BLaER1 (cell line): ENCODE measurements around the gene ZNF106.
A peak's percentile ranks its signal among the peaks of the same experiment; 100 is the strongest.

Experiments used
- H3K27ac ChIP-seq: shearing (Covaris generic); formaldehyde crosslinking; 2 replicates; pipeline ENCODE4 v1.8.1; 2022
- H3K27me3 ChIP-seq: shearing (Covaris generic); formaldehyde crosslinking; 2 replicates; pipeline ENCODE4 v1.8.1; 2022
- H3K36me3 ChIP-seq: shearing (Covaris generic); formaldehyde crosslinking; 2 replicates; pipeline ENCODE4 v1.8.1; 2022
- H3K4me1 ChIP-seq: shearing (Covaris generic); formaldehyde crosslinking; 2 replicates; pipeline ENCODE4 v1.8.1; 2022
- H3K4me2 ChIP-seq: shearing (Covaris generic); formaldehyde crosslinking; 2 replicates; pipeline ENCODE4 v1.8.1; 2022
- H3K4me3 ChIP-seq: shearing (Covaris generic); formaldehyde crosslinking; 2 replicates; pipeline ENCODE4 v1.8.1; 2022
- H3K9ac ChIP-seq: shearing (Covaris generic); formaldehyde crosslinking; 2 replicates; pipeline ENCODE4 v1.8.1; 2022
- H3K9me3 ChIP-seq: shearing (Covaris generic); formaldehyde crosslinking; 2 replicates; pipeline ENCODE4 v1.8.1; 2022
- H4K20me1 ChIP-seq: shearing (Covaris generic); formaldehyde crosslinking; 2 replicates; pipeline ENCODE4 v1.8.1; 2022
- Cebpa-rat ChIP-seq: shearing (Covaris generic); IDR thresholded peaks from 2 replicates; pipeline ENCODE4 v1.8.1; 2022

ZNF106 gene

DNA sequence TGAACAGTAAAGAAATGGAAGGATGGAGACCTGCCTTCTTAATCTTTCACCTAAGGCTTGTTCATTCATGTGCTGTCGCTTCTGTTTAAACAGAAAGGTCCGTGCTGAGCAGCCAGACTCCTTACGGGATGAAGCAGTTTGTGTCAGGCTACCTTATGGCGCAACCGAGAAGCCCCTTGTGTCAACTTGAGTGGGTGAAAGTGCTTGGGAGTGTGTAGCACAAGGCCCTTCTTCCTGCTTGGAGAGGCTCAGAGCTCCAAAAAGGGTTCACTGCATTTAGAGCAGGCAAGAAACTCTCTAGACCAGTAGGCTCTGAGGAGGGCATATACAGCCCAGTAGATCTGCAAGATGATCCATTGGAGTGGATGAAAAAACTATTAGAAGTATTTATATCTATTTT lies 115.7 kb downstream of the ZNF106 start:
- peaks cover 23% of the 10 kb centered on the region for H3K9me3 ChIP-seq
- no peaks in the 10 kb centered on the region for H3K27me3 ChIP-seq
- H3K9ac ChIP-seq = no peak overlapping the region
- H3K4me1 ChIP-seq = no peaks in the 10 kb centered on the region
- H4K20me1 ChIP-seq = no peaks in the 10 kb centered on the region
- TF ChIP-seq Cebpa-rat = no peak
- peaks cover 5% of the 10 kb centered on the region; the same call in 1 of the 2 replicates for H3K36me3 ChIP-seq
- H3K27ac ChIP-seq = no peak overlapping the region
- H3K4me2 ChIP-seq = no peak overlapping the region
- H3K4me3 ChIP-seq = no peak overlapping the region

DNA sequence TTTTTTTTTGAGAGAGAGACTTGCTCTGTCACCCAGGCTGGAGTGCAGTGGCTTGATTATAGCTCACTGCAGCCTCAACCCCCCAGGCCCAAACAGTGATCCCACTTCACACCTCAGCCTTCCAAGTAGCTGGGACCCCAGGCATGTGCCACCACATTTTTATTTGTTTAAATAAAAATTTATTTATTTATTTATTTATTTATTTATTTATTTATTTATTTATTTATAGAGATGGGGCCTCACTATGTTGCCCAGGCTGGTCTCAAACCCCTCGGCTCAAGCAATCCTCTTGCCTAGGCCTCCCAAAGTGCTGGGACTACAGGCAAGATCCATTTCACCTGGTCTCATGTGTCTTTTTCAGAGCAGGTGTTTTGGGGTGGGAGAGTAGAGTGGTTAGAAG lies 116.1 kb downstream of the ZNF106 start:
- Histone ChIP-seq H3K4me3 (no peak overlapping the region), H3K27me3 (no peaks in the 10 kb centered on the region), H3K9ac (no peak overlapping the region), H3K27ac (no peak overlapping the region), H4K20me1 (no peaks in the 10 kb centered on the region), H3K4me2 (no peak overlapping the region), H3K36me3 (peaks cover 5% of the 10 kb centered on the region; the same call in 1 of the 2 replicates), H3K9me3 (peaks cover 23% of the 10 kb centered on the region), H3K4me1 (no peaks in the 10 kb centered on the region)
- TF ChIP-seq Cebpa-rat = no peak

DNA sequence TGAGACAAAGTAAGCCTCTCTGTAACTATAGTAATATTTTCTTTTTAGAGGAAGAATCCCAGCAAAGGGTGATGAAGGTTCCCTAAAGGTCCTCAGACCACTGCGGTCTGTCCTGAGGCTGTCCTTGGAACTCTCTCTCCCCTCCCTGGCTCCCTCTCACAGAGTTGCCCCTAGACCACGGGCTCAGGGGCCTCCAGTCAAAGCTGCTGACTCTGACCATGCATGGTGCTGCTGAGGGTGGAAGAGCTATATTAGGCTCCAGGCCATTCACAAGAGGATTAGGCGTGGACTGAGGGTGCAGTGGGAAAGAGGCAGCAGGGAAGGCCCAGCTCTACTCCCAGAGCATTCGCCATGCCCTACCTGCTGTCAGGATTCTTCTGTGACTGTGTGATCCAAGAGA lies 117.0 kb downstream of the ZNF106 start:
- TF ChIP-seq Cebpa-rat = no peak
- Histone ChIP-seq H3K4me1 (no peaks in the 10 kb centered on the region), H3K9me3 (peaks cover 22% of the 10 kb centered on the region), H3K4me3 (no peak overlapping the region), H3K27me3 (no peaks in the 10 kb centered on the region), H3K9ac (no peak overlapping the region), H3K27ac (no peak overlapping the region), H3K4me2 (no peak overlapping the region), H4K20me1 (no peaks in the 10 kb centered on the region), H3K36me3 (peaks cover 5% of the 10 kb centered on the region; the same call in 1 of the 2 replicates)

DNA sequence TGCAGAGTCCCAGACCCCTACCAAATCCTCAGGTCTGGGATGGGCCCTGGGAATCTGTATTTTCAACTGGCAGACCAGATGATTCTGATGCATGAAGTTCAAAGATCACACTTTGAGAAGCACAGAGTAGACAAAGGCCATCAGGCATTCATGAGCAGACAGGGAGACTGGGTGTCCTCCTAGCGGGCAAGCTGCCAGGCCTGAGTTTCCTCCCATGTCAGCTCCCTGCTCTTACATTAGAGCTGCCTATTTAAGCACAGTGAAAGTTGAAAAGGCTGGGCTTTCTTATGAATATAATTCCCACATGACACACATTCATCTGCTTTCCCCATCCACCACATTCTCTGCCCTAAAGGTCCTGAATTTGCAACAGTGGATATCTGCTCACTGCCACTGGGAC lies 117.7 kb downstream of the ZNF106 start:
- H4K20me1 ChIP-seq = no peaks in the 10 kb centered on the region
- H3K27ac ChIP-seq = no peak overlapping the region
- no peak overlapping the region for H3K4me2 ChIP-seq
- peaks cover 17% of the 10 kb centered on the region for H3K9me3 ChIP-seq
- TF ChIP-seq Cebpa-rat = no peak
- no peak overlapping the region for H3K4me3 ChIP-seq
- H3K9ac ChIP-seq = no peak overlapping the region
- H3K4me1 ChIP-seq = no peaks in the 10 kb centered on the region
- peaks cover 5% of the 10 kb centered on the region; the same call in 1 of the 2 replicates for H3K36me3 ChIP-seq
- no peaks in the 10 kb centered on the region for H3K27me3 ChIP-seq

DNA sequence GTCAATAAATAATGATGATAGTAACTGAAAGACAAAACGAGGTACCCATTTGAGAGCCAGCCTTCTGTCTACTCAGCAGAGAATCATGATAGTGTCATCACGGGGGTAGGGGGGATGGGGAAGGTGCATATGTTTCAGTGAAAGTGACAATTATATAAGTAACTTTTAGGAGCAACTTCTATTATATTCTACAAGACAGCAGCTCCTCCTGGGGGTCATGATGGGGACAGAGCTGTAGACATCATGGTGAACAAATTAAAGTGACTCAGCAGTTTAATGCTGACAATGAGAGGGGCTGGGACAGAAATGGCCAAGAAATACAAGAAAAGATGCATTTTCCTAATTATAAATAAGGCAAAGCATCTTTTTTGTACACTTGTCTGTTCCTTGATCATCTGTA lies 119.8 kb downstream of the ZNF106 start:
- Histone ChIP-seq H3K27me3 (no peaks in the 10 kb centered on the region), H3K4me1 (peaks cover 11% of the 10 kb centered on the region), H3K9ac (no peak overlapping the region), H3K4me2 (no peak overlapping the region), H3K9me3 (peaks cover 4% of the 10 kb centered on the region; the same call in 1 of the 2 replicates), H3K36me3 (no peaks in the 10 kb centered on the region), H3K4me3 (no peak overlapping the region), H3K27ac (no peak overlapping the region), H4K20me1 (no peaks in the 10 kb centered on the region)
- TF ChIP-seq Cebpa-rat = no peak

DNA sequence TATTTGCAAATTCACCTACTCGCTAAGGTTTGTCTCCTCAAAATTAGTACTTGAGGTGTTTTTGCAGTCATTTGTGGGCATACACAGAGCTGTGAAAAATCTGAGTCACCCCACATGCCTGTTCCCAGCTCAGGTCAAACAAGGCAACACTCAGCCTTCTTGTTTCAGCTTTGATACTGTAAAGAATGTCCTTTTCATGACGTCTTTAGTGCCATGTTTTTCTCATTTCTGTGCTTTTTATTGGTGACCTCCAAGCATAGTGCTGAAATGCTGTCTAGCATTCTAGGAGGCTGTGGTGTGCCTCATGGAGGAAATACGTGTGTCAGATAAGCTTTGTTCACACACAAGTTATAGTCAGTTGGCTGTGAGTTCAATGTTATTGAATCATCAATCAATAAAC lies 122.8 kb downstream of the ZNF106 start:
- no peak for TF ChIP-seq Cebpa-rat
- H3K36me3 ChIP-seq = no peaks in the 10 kb centered on the region

DNA sequence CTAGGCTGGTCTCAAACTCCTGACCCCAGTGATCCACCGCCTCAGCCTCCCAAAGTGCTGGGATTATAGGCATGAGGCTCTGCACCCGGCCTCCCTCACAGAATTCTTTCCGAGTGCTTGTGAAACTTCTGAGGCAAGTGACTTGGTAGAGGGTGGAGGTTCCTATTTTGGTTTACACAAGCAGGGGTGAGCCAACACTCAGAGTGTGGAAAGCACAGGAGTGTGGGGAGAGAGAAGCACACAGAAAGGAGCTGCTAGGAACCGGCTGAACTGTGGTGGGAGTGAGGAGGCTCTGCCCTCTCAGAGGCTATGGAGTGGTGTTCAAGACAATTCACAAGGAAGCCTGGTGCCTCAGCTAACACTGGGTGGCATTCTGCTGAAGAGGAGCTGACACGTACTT lies 123.9 kb downstream of the ZNF106 start:
- Histone ChIP-seq H4K20me1 (no peaks in the 10 kb centered on the region), H3K9me3 (peaks cover 4% of the 10 kb centered on the region; the same call in 1 of the 2 replicates), H3K36me3 (no peaks in the 10 kb centered on the region), H3K9ac (no peak overlapping the region), H3K27ac (no peak overlapping the region), H3K27me3 (no peaks in the 10 kb centered on the region), H3K4me2 (peak overlapping the region; percentile 33), H3K4me1 (peaks cover 11% of the 10 kb centered on the region), H3K4me3 (no peak overlapping the region)
- TF ChIP-seq Cebpa-rat = no peak

More for the DNA sequence above, 122.8 kb downstream of the ZNF106 start:
- peaks cover 11% of the 10 kb centered on the region for H3K4me1 ChIP-seq
- no peak overlapping the region for H3K4me2 ChIP-seq
- H3K27me3 ChIP-seq = no peaks in the 10 kb centered on the region
- no peak overlapping the region for H3K4me3 ChIP-seq
- no peak overlapping the region for H3K9ac ChIP-seq
- peaks cover 4% of the 10 kb centered on the region; the same call in 1 of the 2 replicates for H3K9me3 ChIP-seq
- H3K27ac ChIP-seq = no peak overlapping the region
- no peaks in the 10 kb centered on the region for H4K20me1 ChIP-seq

DNA sequence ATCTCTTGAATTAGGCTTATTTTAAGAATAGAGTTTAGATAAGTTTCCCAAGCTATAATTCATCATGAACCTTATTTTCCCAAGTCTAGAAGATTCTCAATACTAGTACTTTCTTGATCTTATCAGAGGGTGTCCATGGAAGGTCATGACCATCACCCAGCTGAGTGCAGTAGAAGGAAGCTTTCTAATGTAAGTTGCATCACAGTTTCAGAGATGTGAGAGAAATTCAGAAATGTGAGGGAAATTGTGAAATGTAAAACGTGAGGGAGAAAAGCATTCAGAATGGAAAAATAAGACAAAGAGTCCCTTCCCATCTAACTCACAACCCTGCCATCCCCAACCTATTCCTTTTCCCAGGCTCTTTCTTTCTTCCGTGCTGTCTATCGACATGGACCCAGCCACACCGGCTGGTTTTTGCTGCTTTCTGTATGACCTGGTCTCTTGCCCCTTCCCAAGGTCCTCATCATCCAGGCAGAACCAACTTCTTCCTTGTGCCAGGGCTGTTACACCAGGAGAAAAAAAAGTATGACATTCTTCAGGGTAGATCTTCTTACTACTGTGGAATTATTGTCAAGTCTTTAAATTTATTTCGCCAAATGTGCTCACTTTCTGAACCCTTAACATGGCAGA lies 124.9 kb downstream of the ZNF106 start:
- Histone ChIP-seq H3K4me1 (peaks cover 11% of the 10 kb centered on the region), H3K36me3 (no peaks in the 10 kb centered on the region), H3K4me3 (no peak overlapping the region), H3K27me3 (no peaks in the 10 kb centered on the region), H3K4me2 (no peak overlapping the region), H3K27ac (no peak overlapping the region), H3K9me3 (peaks cover 4% of the 10 kb centered on the region; the same call in 1 of the 2 replicates), H4K20me1 (no peaks in the 10 kb centered on the region), H3K9ac (no peak overlapping the region)
- TF ChIP-seq Cebpa-rat = 0 out of 2 replicates have a peak, but pooled peaks have one; percentile 8

DNA sequence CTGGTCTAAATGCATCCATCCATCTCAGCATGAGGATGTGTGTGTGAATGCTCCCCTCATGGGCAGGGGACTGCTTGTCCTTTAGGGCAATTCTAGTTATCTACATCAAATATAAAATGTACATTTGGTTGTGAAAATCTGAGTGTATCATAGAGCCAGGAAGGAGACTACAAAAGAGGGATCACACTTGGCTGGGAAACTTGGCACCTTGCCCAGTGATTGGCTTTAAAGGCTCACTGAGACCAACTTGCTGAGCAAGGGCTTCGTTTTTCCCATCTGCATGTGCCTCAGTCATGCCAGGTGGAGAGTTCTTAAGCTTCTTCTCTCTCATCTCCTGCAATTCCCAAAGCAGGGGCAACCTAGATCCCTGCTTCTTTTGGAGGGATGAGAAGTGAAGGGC lies 126.4 kb downstream of the ZNF106 start:
- no peak overlapping the region for H3K9ac ChIP-seq
- H3K36me3 ChIP-seq = 0 out of 2 replicates have a peak, but pooled peaks cover 5% of the 10 kb centered on the region
- H3K9me3 ChIP-seq = peaks cover 4% of the 10 kb centered on the region; the same call in 1 of the 2 replicates
- no peaks in the 10 kb centered on the region for H4K20me1 ChIP-seq
- no peaks in the 10 kb centered on the region for H3K27me3 ChIP-seq
- no peak overlapping the region for H3K27ac ChIP-seq
- H3K4me2 ChIP-seq = no peak overlapping the region
- TF ChIP-seq Cebpa-rat = no peak
- no peak overlapping the region for H3K4me3 ChIP-seq
- H3K4me1 ChIP-seq = peaks cover 11% of the 10 kb centered on the region

DNA sequence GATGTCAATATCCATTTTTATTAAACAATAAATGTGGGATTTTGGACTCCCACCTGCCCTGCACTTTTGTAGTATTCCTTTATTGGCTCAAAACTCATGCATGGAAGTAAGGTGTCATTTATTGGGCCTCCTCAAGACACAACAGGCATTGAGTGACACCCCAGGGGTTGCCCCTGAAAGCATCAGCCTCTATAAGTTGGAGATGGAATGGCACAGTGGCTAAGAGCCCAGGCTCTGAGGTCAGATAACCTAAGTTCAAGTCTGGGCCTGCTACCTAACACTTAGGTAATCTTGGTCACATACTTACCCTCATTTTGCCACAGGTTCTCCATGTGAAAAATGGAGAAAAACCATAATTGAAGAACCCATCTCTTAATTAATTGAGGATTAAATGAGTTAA lies 127.0 kb downstream of the ZNF106 start:
- Histone ChIP-seq H3K27ac (no peak overlapping the region), H3K4me2 (no peak overlapping the region), H3K27me3 (no peaks in the 10 kb centered on the region), H3K36me3 (0 out of 2 replicates have a peak, but pooled peaks cover 5% of the 10 kb centered on the region), H3K9ac (no peak overlapping the region), H3K4me1 (peaks cover 11% of the 10 kb centered on the region), H3K4me3 (no peak overlapping the region), H3K9me3 (peaks cover 1% of the 10 kb centered on the region; the same call in 1 of the 2 replicates), H4K20me1 (no peaks in the 10 kb centered on the region)
- no peak for TF ChIP-seq Cebpa-rat
